GM23338 (cell line): ENCODE measurements around the gene RGMB. TPM values are rescaled to one million over a fixed set of nuclear protein-coding genes. Genes with fewer than 3 reads are reported as not detected.

Source experiments
- ATAC-seq: fragments of 200-7000 bp; cut with Tn5 transposase; 3 replicates; pipeline ENCODE4 v1.9.1; 2020
- DNase-seq: peaks from one replicate; pipeline ENCODE4 v3.0.0-alpha.2; 2015; ENCODE audit warnings: low spot score
- H2AFZ ChIP-seq: fragments of 200-600 bp; sonication (generic); 2 replicates; pipeline ENCODE4 v1.8.0; 2016; ENCODE audit warnings: antibody characterized with exemption, mild to moderate bottlenecking, moderate library complexity
- H3F3A ChIP-seq: fragments of 200-600 bp; sonication (generic); replicated peaks from 2 replicates; pipeline ENCODE4 v1.8.0; 2017; ENCODE audit warnings: antibody characterized with exemption, mixed run types, low read depth
- H3K27ac ChIP-seq: fragments of 200-600 bp; sonication (generic); 2 replicates; pipeline ENCODE4 v1.6.1; 2016; ENCODE audit warnings: low read depth
- H3K27me3 ChIP-seq: fragments of 200-600 bp; sonication (generic); 2 replicates; pipeline ENCODE4 v1.8.0; 2016; ENCODE audit warnings: mild to moderate bottlenecking, mixed run types, moderate library complexity; ENCODE audit not compliant: insufficient read depth
- H3K36me3 ChIP-seq: fragments of 200-600 bp; sonication (generic); 2 replicates; pipeline ENCODE4 v1.8.0; 2016; ENCODE audit warnings: mild to moderate bottlenecking; ENCODE audit not compliant: insufficient read depth
- H3K4me1 ChIP-seq: fragments of 200-600 bp; sonication (generic); 2 replicates; pipeline ENCODE4 v1.8.0; 2016; ENCODE audit warnings: mild to moderate bottlenecking, moderate library complexity; ENCODE audit not compliant: insufficient read depth
- H3K4me2 ChIP-seq: fragments of 200-600 bp; sonication (generic); 2 replicates; pipeline ENCODE4 v1.7.1; 2017; ENCODE audit warnings: mixed run types
- H3K4me3 ChIP-seq: fragments of 200-600 bp; sonication (generic); 2 replicates; pipeline ENCODE4 v1.6.1; 2016; ENCODE audit warnings: mixed run types
- H3K79me2 ChIP-seq: fragments of 200-600 bp; sonication (generic); replicated peaks from 2 replicates; pipeline ENCODE4 v1.8.0; 2017; ENCODE audit warnings: mild to moderate bottlenecking; ENCODE audit not compliant: insufficient read depth
- H3K9me2 ChIP-seq: fragments of 200-600 bp; sonication (generic); 2 replicates; pipeline ENCODE4 v1.8.0; 2017; ENCODE audit not compliant: insufficient read depth
- H4K20me1 ChIP-seq: fragments of 200-600 bp; sonication (generic); replicated peaks from 2 replicates; pipeline ENCODE4 v1.8.0; 2017; ENCODE audit warnings: mild to moderate bottlenecking; ENCODE audit not compliant: insufficient read depth
- H3K27ac Mint-ChIP-seq: 2 replicates; pipeline ENCODE4 v1.8.0; 2020; ENCODE audit warnings: inconsistent platforms, mild to moderate bottlenecking, moderate library complexity, mixed read lengths
- H3K27me3 Mint-ChIP-seq: 3 replicates; pipeline ENCODE4 v1.8.0; 2022; ENCODE audit warnings: low read depth, mild to moderate bottlenecking, moderate library complexity, mixed read lengths, inconsistent platforms; ENCODE audit not compliant: insufficient read depth, poor library complexity
- H3K36me3 Mint-ChIP-seq: 3 replicates; pipeline ENCODE4 v1.8.0; 2021; ENCODE audit warnings: low read depth, mild to moderate bottlenecking, inconsistent platforms, moderate library complexity, mixed read lengths
- H3K4me1 Mint-ChIP-seq: 3 replicates; pipeline ENCODE4 v1.8.0; 2020; ENCODE audit warnings: mild to moderate bottlenecking, inconsistent platforms, mixed read lengths
- H3K4me3 Mint-ChIP-seq: 3 replicates; pipeline ENCODE4 v1.8.0; 2021; ENCODE audit warnings: moderate library complexity, mild to moderate bottlenecking, inconsistent platforms, mixed read lengths
- H3K9me3 Mint-ChIP-seq: 3 replicates; pipeline ENCODE4 v1.8.0; 2020; ENCODE audit warnings: moderate library complexity, mild to moderate bottlenecking, inconsistent platforms, mixed read lengths
- CREB1 ChIP-seq: fragments of 250-450 bp; sonication (Bioruptor Pico); IDR thresholded peaks from 2 replicates; pipeline ENCODE4 v1.5.0; 2020; ENCODE audit warnings: low read depth, mild to moderate bottlenecking, moderate library complexity
- EZH2 ChIP-seq: fragments of 200-600 bp; sonication (generic); IDR thresholded peaks from one replicate; pipeline ENCODE4 v1.8.0; 2017; ENCODE audit warnings: antibody characterized with exemption, mild to moderate bottlenecking, low read depth; ENCODE audit not compliant: unreplicated experiment
- EZH2phosphoT487 ChIP-seq: fragments of 200-600 bp; sonication (generic); IDR thresholded peaks from one replicate; pipeline ENCODE4 v1.8.1; 2018; ENCODE audit warnings: antibody characterized with exemption; ENCODE audit not compliant: unreplicated experiment
- JUNB ChIP-seq: IDR thresholded peaks from one replicate; pipeline ENCODE4 v1.6.1; 2016; ENCODE audit warnings: antibody characterized with exemption; ENCODE audit not compliant: unreplicated experiment
- NANOG ChIP-seq: IDR thresholded peaks from 2 replicates; pipeline ENCODE4 v1.6.1; 2016; ENCODE audit warnings: antibody characterized with exemption, borderline replicate concordance
- POLR2AphosphoS5 ChIP-seq: IDR thresholded peaks from 2 replicates; pipeline ENCODE4 v1.6.1; 2016; ENCODE audit warnings: antibody characterized with exemption, low read depth
- STAT1 ChIP-seq: IDR thresholded peaks from one replicate; pipeline ENCODE4 v1.6.1; 2016; ENCODE audit warnings: antibody characterized with exemption; ENCODE audit not compliant: unreplicated experiment
- ZNF114 ChIP-seq: fragments of 250-450 bp; sonication (Bioruptor Pico); IDR thresholded peaks from 2 replicates; pipeline ENCODE4 v1.5.0; 2020; ENCODE audit warnings: mild to moderate bottlenecking, moderate library complexity
- ZNF331 ChIP-seq: fragments of 250-450 bp; sonication (Bioruptor Pico); IDR thresholded peaks from 2 replicates; pipeline ENCODE4 v1.5.0; 2020; ENCODE audit warnings: low read depth, mild to moderate bottlenecking, moderate library complexity
- polyA plus RNA-seq: library from polyadenylated mRNA; unstranded; fragments of >200 nt; fragmentation: Nextera tagmentation; extraction: Ambion mirVana; gene quantifications from 2 replicates; pipeline ENCODE4 v1.2.1, GENCODE V29; 2016
- total RNA-seq: library from RNA; depleted of rRNA; stranded (reverse); fragments of >200 nt; shearing (Covaris generic); gene quantifications from 2 replicates; pipeline ENCODE4 v1.2.3, GENCODE V29; 2014
- TF ChIP-seq, protein P1 (sequence below): IDR thresholded peaks from 2 replicates; pipeline ENCODE4 v1.6.1; 2016; ENCODE audit warnings: antibody characterized with exemption
- TF ChIP-seq, protein P2 (sequence below): fragments of 250-450 bp; sonication (Bioruptor Pico); IDR thresholded peaks from 2 replicates; pipeline ENCODE4 v1.5.0; 2020; ENCODE audit warnings: mild to moderate bottlenecking, moderate library complexity
- TF ChIP-seq, protein P3 (sequence below), 2 experiments: fragments of 200-600 bp in 1 of 2; sonication (generic) in 1 of 2; conservative IDR thresholded peaks; 2 replicates each; pipeline versions ENCODE4 v1.5.1 to v1.6.1; 2016 to 2017; ENCODE audit warnings: antibody characterized with exemption in 2 of 2, low read depth in 2 of 2, mild to moderate bottlenecking in 2 of 2, moderate library complexity in 1 of 2
- TF ChIP-seq, protein P4 (sequence below): IDR thresholded peaks from one replicate; pipeline ENCODE4 v1.6.1; 2018; ENCODE audit warnings: antibody characterized with exemption; ENCODE audit not compliant: unreplicated experiment

RGMB gene
- total and polyA plus RNA-seq, 2 experiments from 2014 or later, result 21.7 to 34.3 TPM

DNA sequence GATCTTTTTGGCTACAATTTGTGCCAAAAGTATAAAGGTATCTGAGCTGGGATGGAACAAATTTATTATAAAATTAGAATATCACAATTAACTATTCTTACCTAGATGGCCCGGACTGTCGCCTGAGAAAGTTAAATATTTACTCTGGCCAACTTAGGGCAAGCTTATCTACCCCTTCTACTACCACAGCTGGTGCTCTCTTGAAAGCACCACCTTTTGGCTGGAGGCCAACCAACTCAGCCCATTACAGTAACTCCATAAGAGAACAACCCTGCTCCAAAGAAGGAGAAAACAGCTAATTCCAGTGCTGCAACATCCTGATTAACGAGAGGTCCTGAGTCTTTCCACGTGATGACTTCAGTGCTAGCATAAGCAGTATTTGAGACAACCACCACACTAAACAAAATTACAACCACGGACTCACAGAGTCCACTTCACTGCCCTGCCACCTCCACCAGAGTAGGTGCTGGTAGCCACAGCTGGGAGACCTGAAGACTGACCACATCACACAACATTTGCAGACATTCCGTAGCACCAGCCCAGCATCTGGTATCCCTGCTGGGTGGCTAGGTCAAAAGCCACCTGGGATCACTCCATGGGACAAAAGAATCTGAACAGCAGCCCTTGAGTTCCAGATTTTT, 43.2 kb downstream of the RGMB start:
- Mint-ChIP-seq H3K36me3 (peaks cover 9% of the 10 kb centered on the region; the same call in 2 of the 3 replicates), H3K27me3 (peaks cover 2% of the 10 kb centered on the region), H3K4me3 (no peak overlapping the region), H3K27ac (no peak overlapping the region), H3K9me3 (peaks cover 13% of the 10 kb centered on the region; the same call in 2 of the 3 replicates), H3K4me1 (no peaks in the 10 kb centered on the region)
- DNase-seq (no peak), ATAC-seq (no peak)
- TF ChIP-seq STAT1, result no peak
- no peak for TF ChIP-seq NANOG
- no peak for TF ChIP-seq ZNF331 (CRISPR knock-in tag)
- no peak for TF ChIP-seq ZNF114 (CRISPR knock-in tag)
- no peak for TF ChIP-seq EZH2phosphoT487
- TF ChIP-seq EZH2, result no peak
- TF ChIP-seq, protein P1, sequence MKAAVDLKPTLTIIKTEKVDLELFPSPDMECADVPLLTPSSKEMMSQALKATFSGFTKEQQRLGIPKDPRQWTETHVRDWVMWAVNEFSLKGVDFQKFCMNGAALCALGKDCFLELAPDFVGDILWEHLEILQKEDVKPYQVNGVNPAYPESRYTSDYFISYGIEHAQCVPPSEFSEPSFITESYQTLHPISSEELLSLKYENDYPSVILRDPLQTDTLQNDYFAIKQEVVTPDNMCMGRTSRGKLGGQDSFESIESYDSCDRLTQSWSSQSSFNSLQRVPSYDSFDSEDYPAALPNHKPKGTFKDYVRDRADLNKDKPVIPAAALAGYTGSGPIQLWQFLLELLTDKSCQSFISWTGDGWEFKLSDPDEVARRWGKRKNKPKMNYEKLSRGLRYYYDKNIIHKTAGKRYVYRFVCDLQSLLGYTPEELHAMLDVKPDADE, result no peak
- TF ChIP-seq CREB1 (CRISPR knock-in tag), result no peak
- TF ChIP-seq, protein P2, sequence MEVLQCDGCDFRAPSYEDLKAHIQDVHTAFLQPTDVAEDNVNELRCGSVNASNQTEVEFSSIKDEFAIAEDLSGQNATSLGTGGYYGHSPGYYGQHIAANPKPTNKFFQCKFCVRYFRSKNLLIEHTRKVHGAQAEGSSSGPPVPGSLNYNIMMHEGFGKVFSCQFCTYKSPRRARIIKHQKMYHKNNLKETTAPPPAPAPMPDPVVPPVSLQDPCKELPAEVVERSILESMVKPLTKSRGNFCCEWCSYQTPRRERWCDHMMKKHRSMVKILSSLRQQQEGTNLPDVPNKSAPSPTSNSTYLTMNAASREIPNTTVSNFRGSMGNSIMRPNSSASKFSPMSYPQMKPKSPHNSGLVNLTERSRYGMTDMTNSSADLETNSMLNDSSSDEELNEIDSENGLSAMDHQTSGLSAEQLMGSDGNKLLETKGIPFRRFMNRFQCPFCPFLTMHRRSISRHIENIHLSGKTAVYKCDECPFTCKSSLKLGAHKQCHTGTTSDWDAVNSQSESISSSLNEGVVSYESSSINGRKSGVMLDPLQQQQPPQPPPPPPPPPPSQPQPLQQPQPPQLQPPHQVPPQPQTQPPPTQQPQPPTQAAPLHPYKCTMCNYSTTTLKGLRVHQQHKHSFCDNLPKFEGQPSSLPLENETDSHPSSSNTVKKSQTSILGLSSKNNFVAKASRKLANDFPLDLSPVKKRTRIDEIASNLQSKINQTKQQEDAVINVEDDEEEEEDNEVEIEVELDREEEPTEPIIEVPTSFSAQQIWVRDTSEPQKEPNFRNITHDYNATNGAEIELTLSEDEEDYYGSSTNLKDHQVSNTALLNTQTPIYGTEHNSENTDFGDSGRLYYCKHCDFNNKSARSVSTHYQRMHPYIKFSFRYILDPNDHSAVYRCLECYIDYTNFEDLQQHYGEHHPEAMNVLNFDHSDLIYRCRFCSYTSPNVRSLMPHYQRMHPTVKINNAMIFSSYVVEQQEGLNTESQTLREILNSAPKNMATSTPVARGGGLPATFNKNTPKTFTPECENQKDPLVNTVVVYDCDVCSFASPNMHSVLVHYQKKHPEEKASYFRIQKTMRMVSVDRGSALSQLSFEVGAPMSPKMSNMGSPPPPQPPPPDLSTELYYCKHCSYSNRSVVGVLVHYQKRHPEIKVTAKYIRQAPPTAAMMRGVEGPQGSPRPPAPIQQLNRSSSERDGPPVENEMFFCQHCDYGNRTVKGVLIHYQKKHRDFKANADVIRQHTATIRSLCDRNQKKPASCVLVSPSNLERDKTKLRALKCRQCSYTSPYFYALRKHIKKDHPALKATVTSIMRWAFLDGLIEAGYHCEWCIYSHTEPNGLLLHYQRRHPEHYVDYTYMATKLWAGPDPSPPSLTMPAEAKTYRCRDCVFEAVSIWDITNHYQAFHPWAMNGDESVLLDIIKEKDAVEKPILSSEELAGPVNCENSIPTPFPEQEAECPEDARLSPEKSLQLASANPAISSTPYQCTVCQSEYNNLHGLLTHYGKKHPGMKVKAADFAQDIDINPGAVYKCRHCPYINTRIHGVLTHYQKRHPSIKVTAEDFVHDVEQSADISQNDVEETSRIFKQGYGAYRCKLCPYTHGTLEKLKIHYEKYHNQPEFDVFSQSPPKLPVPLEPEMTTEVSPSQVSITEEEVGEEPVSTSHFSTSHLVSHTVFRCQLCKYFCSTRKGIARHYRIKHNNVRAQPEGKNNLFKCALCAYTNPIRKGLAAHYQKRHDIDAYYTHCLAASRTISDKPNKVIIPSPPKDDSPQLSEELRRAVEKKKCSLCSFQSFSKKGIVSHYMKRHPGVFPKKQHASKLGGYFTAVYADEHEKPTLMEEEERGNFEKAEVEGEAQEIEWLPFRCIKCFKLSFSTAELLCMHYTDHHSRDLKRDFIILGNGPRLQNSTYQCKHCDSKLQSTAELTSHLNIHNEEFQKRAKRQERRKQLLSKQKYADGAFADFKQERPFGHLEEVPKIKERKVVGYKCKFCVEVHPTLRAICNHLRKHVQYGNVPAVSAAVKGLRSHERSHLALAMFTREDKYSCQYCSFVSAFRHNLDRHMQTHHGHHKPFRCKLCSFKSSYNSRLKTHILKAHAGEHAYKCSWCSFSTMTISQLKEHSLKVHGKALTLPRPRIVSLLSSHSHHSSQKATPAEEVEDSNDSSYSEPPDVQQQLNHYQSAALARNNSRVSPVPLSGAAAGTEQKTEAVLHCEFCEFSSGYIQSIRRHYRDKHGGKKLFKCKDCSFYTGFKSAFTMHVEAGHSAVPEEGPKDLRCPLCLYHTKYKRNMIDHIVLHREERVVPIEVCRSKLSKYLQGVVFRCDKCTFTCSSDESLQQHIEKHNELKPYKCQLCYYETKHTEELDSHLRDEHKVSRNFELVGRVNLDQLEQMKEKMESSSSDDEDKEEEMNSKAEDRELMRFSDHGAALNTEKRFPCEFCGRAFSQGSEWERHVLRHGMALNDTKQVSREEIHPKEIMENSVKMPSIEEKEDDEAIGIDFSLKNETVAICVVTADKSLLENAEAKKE (CRISPR knock-in tag), result no peak
- TF ChIP-seq, protein P3, sequence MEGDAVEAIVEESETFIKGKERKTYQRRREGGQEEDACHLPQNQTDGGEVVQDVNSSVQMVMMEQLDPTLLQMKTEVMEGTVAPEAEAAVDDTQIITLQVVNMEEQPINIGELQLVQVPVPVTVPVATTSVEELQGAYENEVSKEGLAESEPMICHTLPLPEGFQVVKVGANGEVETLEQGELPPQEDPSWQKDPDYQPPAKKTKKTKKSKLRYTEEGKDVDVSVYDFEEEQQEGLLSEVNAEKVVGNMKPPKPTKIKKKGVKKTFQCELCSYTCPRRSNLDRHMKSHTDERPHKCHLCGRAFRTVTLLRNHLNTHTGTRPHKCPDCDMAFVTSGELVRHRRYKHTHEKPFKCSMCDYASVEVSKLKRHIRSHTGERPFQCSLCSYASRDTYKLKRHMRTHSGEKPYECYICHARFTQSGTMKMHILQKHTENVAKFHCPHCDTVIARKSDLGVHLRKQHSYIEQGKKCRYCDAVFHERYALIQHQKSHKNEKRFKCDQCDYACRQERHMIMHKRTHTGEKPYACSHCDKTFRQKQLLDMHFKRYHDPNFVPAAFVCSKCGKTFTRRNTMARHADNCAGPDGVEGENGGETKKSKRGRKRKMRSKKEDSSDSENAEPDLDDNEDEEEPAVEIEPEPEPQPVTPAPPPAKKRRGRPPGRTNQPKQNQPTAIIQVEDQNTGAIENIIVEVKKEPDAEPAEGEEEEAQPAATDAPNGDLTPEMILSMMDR (conservative IDR thresholded peaks at IDR 0.05; ENCODE audit: low read depth in 2 of 2), result no peak
- no peak for TF ChIP-seq POLR2AphosphoS5
- TF ChIP-seq, protein P4, sequence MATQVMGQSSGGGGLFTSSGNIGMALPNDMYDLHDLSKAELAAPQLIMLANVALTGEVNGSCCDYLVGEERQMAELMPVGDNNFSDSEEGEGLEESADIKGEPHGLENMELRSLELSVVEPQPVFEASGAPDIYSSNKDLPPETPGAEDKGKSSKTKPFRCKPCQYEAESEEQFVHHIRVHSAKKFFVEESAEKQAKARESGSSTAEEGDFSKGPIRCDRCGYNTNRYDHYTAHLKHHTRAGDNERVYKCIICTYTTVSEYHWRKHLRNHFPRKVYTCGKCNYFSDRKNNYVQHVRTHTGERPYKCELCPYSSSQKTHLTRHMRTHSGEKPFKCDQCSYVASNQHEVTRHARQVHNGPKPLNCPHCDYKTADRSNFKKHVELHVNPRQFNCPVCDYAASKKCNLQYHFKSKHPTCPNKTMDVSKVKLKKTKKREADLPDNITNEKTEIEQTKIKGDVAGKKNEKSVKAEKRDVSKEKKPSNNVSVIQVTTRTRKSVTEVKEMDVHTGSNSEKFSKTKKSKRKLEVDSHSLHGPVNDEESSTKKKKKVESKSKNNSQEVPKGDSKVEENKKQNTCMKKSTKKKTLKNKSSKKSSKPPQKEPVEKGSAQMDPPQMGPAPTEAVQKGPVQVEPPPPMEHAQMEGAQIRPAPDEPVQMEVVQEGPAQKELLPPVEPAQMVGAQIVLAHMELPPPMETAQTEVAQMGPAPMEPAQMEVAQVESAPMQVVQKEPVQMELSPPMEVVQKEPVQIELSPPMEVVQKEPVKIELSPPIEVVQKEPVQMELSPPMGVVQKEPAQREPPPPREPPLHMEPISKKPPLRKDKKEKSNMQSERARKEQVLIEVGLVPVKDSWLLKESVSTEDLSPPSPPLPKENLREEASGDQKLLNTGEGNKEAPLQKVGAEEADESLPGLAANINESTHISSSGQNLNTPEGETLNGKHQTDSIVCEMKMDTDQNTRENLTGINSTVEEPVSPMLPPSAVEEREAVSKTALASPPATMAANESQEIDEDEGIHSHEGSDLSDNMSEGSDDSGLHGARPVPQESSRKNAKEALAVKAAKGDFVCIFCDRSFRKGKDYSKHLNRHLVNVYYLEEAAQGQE, result no peak
- no peak for TF ChIP-seq JUNB
- H3K27ac ChIP-seq, result no peak overlapping the region
- H3K4me1 ChIP-seq, result no peaks in the 10 kb centered on the region
- no peaks in the 10 kb centered on the region for H3K9me2 ChIP-seq
- no peak overlapping the region for H3K4me2 ChIP-seq
- no peaks in the 10 kb centered on the region for H3K79me2 ChIP-seq
- no peaks in the 10 kb centered on the region for H3K36me3 ChIP-seq
- H3K27me3 ChIP-seq, result no peaks in the 10 kb centered on the region
- no peaks in the 10 kb centered on the region for H3F3A ChIP-seq
- H3K4me3 ChIP-seq, result no peak overlapping the region
- no peak overlapping the region for H2AFZ ChIP-seq
- no peaks in the 10 kb centered on the region for H4K20me1 ChIP-seq
